Measurements from ENCODE around the gene CLCN7.
"Not testable (repeated sequence)": the region's sequence is repeated elsewhere in the genome, so short reads cannot be mapped to it uniquely, and the experiment has no call there.

CLCN7 gene

GRCh38 chr16:1447965-1448364 is 26.9 kb downstream of the CLCN7 start:
- no peaks in the 10 kb centered on the region for H3K27me3 ChIP-seq (ENCODE audit: control insufficient read depth in 5 of 5, insufficient read depth in 4 of 5, low read length in 5 of 5)
- peaks cover 0 to 9% (median 7%) of the 10 kb centered on the region in 5 donors for H3K4me1 ChIP-seq (ENCODE audit: control insufficient read depth in 5 of 5, insufficient read depth in 5 of 5, low read length in 5 of 5)
- no peak overlapping the region for H3K4me3 ChIP-seq (ENCODE audit: low read depth in 1 of 5, low read length in 5 of 5)
- H3K27ac ChIP-seq (ENCODE audit: low read depth, low read length): no peak overlapping the region
- H3K9me3 ChIP-seq (ENCODE audit: control insufficient read depth in 5 of 5, low read length in 5 of 5): no peaks in the 10 kb centered on the region
- peaks cover 0 to 77% (median 65%) of the 10 kb centered on the region in 5 donors for H3K36me3 ChIP-seq (ENCODE audit: control insufficient read depth in 5 of 5, insufficient read depth in 5 of 5, low read length in 5 of 5)
- no peak overlapping the region for H3K9ac ChIP-seq (ENCODE audit: low read length in 5 of 5)

GRCh38 chr16:1446296-1447080 is 28.3 kb downstream of the CLCN7 start:
- H3K36me3 ChIP-seq (ENCODE audit: control insufficient read depth in 5 of 5, insufficient read depth in 5 of 5, low read length in 5 of 5): peaks cover 0 to 62% (median 51%) of the 10 kb centered on the region in 5 donors
- H3K4me3 ChIP-seq (ENCODE audit: low read depth in 1 of 5, low read length in 5 of 5): no peak overlapping the region
- no peak overlapping the region for H3K9ac ChIP-seq (ENCODE audit: low read length in 5 of 5)

GRCh38 chr16:1445518-1446203 is 29.2 kb downstream of the CLCN7 start:
- H3K27ac ChIP-seq (ENCODE audit: low read depth, low read length): no peak overlapping the region
- no peak overlapping the region for H3K9ac ChIP-seq (ENCODE audit: low read length in 5 of 5)
- H3K4me3 ChIP-seq (ENCODE audit: low read depth in 1 of 5, low read length in 5 of 5): no peak overlapping the region
- H3K4me1 ChIP-seq (ENCODE audit: control insufficient read depth in 5 of 5, insufficient read depth in 5 of 5, low read length in 5 of 5): peaks cover 0 to 9% (median 7%) of the 10 kb centered on the region in 5 donors
- peaks cover 0 to 54% (median 43%) of the 10 kb centered on the region in 5 donors for H3K36me3 ChIP-seq (ENCODE audit: control insufficient read depth in 5 of 5, insufficient read depth in 5 of 5, low read length in 5 of 5)
- no peaks in the 10 kb centered on the region for H3K9me3 ChIP-seq (ENCODE audit: control insufficient read depth in 5 of 5, low read length in 5 of 5)
- no peaks in the 10 kb centered on the region for H3K27me3 ChIP-seq (ENCODE audit: control insufficient read depth in 5 of 5, insufficient read depth in 4 of 5, low read length in 5 of 5)

More at GRCh38 chr16:1446296-1447080, 28.3 kb downstream of the CLCN7 start:
- no peak overlapping the region for H3K27ac ChIP-seq (ENCODE audit: low read depth, low read length)
- no peaks in the 10 kb centered on the region for H3K27me3 ChIP-seq (ENCODE audit: control insufficient read depth in 5 of 5, insufficient read depth in 4 of 5, low read length in 5 of 5)
- no peaks in the 10 kb centered on the region for H3K9me3 ChIP-seq (ENCODE audit: control insufficient read depth in 5 of 5, low read length in 5 of 5)
- peaks cover 0 to 9% (median 7%) of the 10 kb centered on the region in 5 donors for H3K4me1 ChIP-seq (ENCODE audit: control insufficient read depth in 5 of 5, insufficient read depth in 5 of 5, low read length in 5 of 5)

- Histone ChIP-seq H3K4me1 (ENCODE audit: control insufficient read depth in 5 of 5, insufficient read depth in 5 of 5, low read length in 5 of 5) (peaks cover 0 to 9% (median 7%) of the 10 kb centered on the region in 5 donors), H3K9ac (ENCODE audit: low read length in 5 of 5) (peak overlapping the region in 1 of 5 donors; percentile 5), H3K4me3 (ENCODE audit: low read depth in 1 of 5, low read length in 5 of 5) (no peak overlapping the region), H3K9me3 (ENCODE audit: control insufficient read depth in 5 of 5, low read length in 5 of 5) (no peaks in the 10 kb centered on the region), H3K27ac (ENCODE audit: low read depth, low read length) (no peak overlapping the region), H3K36me3 (ENCODE audit: control insufficient read depth in 5 of 5, insufficient read depth in 5 of 5, low read length in 5 of 5) (peaks cover 0 to 46% (median 38%) of the 10 kb centered on the region in 5 donors), H3K27me3 (ENCODE audit: control insufficient read depth in 5 of 5, insufficient read depth in 4 of 5, low read length in 5 of 5) (no peaks in the 10 kb centered on the region)
Observed at GRCh38 chr16:1444730-1445517, 29.9 kb downstream of the CLCN7 start.

GRCh38 chr16:1443980-1444729 is 30.7 kb downstream of the CLCN7 start, which contains the start of gene CCDC154:
TSS of gene CCDC154 (minus strand) at chr16:1444556. CDS start at chr16:1444322, 234 bp downstream.
- H3K4me3 ChIP-seq (ENCODE audit: low read depth in 1 of 5, low read length in 5 of 5): no peak within 1 kb of the TSS

GRCh38 chr16:1443403-1443973 is 31.3 kb downstream of the CLCN7 start:
- Histone ChIP-seq H3K4me1 (ENCODE audit: control insufficient read depth in 5 of 5, insufficient read depth in 5 of 5, low read length in 5 of 5) (peaks cover 0 to 9% (median 7%) of the 10 kb centered on the region in 5 donors), H3K27ac (ENCODE audit: low read depth, low read length) (no peak overlapping the region), H3K36me3 (ENCODE audit: control insufficient read depth in 5 of 5, insufficient read depth in 5 of 5, low read length in 5 of 5) (peaks cover 0 to 32% (median 26%) of the 10 kb centered on the region in 5 donors), H3K9me3 (ENCODE audit: control insufficient read depth in 5 of 5, low read length in 5 of 5) (no peaks in the 10 kb centered on the region), H3K4me3 (ENCODE audit: low read depth in 1 of 5, low read length in 5 of 5) (no peak overlapping the region), H3K9ac (ENCODE audit: low read length in 5 of 5) (no peak overlapping the region), H3K27me3 (ENCODE audit: control insufficient read depth in 5 of 5, insufficient read depth in 4 of 5, low read length in 5 of 5) (no peaks in the 10 kb centered on the region)

More at GRCh38 chr16:1443980-1444729, 30.7 kb downstream of the CLCN7 start, which contains the start of gene CCDC154:
- Histone ChIP-seq H3K27me3 (ENCODE audit: control insufficient read depth in 5 of 5, insufficient read depth in 4 of 5, low read length in 5 of 5) (no peaks in the 10 kb centered on the region), H3K9me3 (ENCODE audit: control insufficient read depth in 5 of 5, low read length in 5 of 5) (no peaks in the 10 kb centered on the region), H3K9ac (ENCODE audit: low read length in 5 of 5) (peak within 1 kb of the TSS in 2 of 5 donors; percentile 5 to 6), H3K36me3 (ENCODE audit: control insufficient read depth in 5 of 5, insufficient read depth in 5 of 5, low read length in 5 of 5) (peaks cover 0 to 39% (median 33%) of the 10 kb centered on the region in 5 donors), H3K4me1 (ENCODE audit: control insufficient read depth in 5 of 5, insufficient read depth in 5 of 5, low read length in 5 of 5) (peaks cover 0 to 9% (median 7%) of the 10 kb centered on the region in 5 donors), H3K27ac (ENCODE audit: low read depth, low read length) (no peak within 1 kb of the TSS)

- Histone ChIP-seq H3K27me3 (ENCODE audit: control insufficient read depth in 5 of 5, insufficient read depth in 4 of 5, low read length in 5 of 5) (no peaks in the 10 kb centered on the region), H3K9ac (ENCODE audit: low read length in 5 of 5) (no peak overlapping the region), H3K27ac (ENCODE audit: low read depth, low read length) (no peak overlapping the region), H3K36me3 (ENCODE audit: control insufficient read depth in 5 of 5, insufficient read depth in 5 of 5, low read length in 5 of 5) (peaks cover 0 to 24% (median 18%) of the 10 kb centered on the region in 5 donors), H3K4me1 (ENCODE audit: control insufficient read depth in 5 of 5, insufficient read depth in 5 of 5, low read length in 5 of 5) (peaks cover 0 to 9% (median 7%) of the 10 kb centered on the region in 5 donors), H3K4me3 (ENCODE audit: low read depth in 1 of 5, low read length in 5 of 5) (no peak overlapping the region), H3K9me3 (ENCODE audit: control insufficient read depth in 5 of 5, low read length in 5 of 5) (no peaks in the 10 kb centered on the region)
Observed at GRCh38 chr16:1442697-1443096, 32.1 kb downstream of the CLCN7 start.

- Histone ChIP-seq H3K27ac (ENCODE audit: low read depth, low read length) (no peak overlapping the region), H3K9ac (ENCODE audit: low read length in 5 of 5) (no peak overlapping the region), H3K4me1 (ENCODE audit: control insufficient read depth in 5 of 5, insufficient read depth in 5 of 5, low read length in 5 of 5) (peaks cover 0 to 9% (median 7%) of the 10 kb centered on the region in 5 donors), H3K4me3 (ENCODE audit: low read depth in 1 of 5, low read length in 5 of 5) (no peak overlapping the region), H3K27me3 (ENCODE audit: control insufficient read depth in 5 of 5, insufficient read depth in 4 of 5, low read length in 5 of 5) (no peaks in the 10 kb centered on the region), H3K36me3 (ENCODE audit: control insufficient read depth in 5 of 5, insufficient read depth in 5 of 5, low read length in 5 of 5) (peaks cover 0 to 12% (median 9%) of the 10 kb centered on the region in 5 donors), H3K9me3 (ENCODE audit: control insufficient read depth in 5 of 5, low read length in 5 of 5) (no peaks in the 10 kb centered on the region)
Observed at GRCh38 chr16:1441391-1441829, 33.4 kb downstream of the CLCN7 start.

- not testable (repeated sequence) for H3K27me3 ChIP-seq (ENCODE audit: control insufficient read depth in 5 of 5, insufficient read depth in 4 of 5, low read length in 5 of 5); H3K9ac ChIP-seq (ENCODE audit: low read length in 5 of 5); H3K27ac ChIP-seq (ENCODE audit: low read depth, low read length); H3K9me3 ChIP-seq (ENCODE audit: control insufficient read depth in 5 of 5, low read length in 5 of 5); H3K36me3 ChIP-seq (ENCODE audit: control insufficient read depth in 5 of 5, insufficient read depth in 5 of 5, low read length in 5 of 5); H3K4me3 ChIP-seq (ENCODE audit: low read depth in 1 of 5, low read length in 5 of 5); H3K4me1 ChIP-seq (ENCODE audit: control insufficient read depth in 5 of 5, insufficient read depth in 5 of 5, low read length in 5 of 5)
Observed at GRCh38 chr16:1439699-1440074, 35.1 kb downstream of the CLCN7 start.
